Prostate gland (tissue), 2 donors: Measurements from ENCODE around the gene KRTAP15-1. TPM values are rescaled to one million over a fixed set of nuclear protein-coding genes. Genes with fewer than 3 reads are reported as not detected.

Experiments used
- DNase-seq: peaks from one replicate; pipeline ENCODE4 v3.0.0-alpha.2; 2019; ENCODE audit warnings: low spot score
- H3K27ac ChIP-seq, 2 donors: fragments of 200-600 bp; sonication (generic); 2 replicates each; pipeline ENCODE4 v1.5.1; 2017 to 2019
- H3K27me3 ChIP-seq: fragments of 200-600 bp; sonication (generic); replicated peaks from 2 replicates; pipeline ENCODE4 v1.5.1; 2019; ENCODE audit not compliant: insufficient read depth
- H3K36me3 ChIP-seq, 2 donors: fragments of 200-600 bp; sonication (generic); 1 replicate in 1 of 2; 2 replicates in 1 of 2; pipeline versions ENCODE4 v1.5.1 to v1.8.1; 2017 to 2019
- H3K4me1 ChIP-seq: fragments of 200-600 bp; sonication (generic); replicated peaks from 2 replicates; pipeline ENCODE4 v1.5.1; 2019
- H3K4me3 ChIP-seq, 2 donors: fragments of 200-600 bp; sonication (generic); 2 replicates each; pipeline ENCODE4 v1.5.1; 2017 to 2019
- H3K9me3 ChIP-seq: fragments of 200-600 bp; sonication (generic); 2 replicates; pipeline ENCODE4 v1.5.1; 2017
- POLR2A ChIP-seq: fragments of 450-650 bp; IDR thresholded peaks from one replicate; pipeline ENCODE4 v1.6.1; 2016; ENCODE audit warnings: antibody characterized with exemption, mild to moderate bottlenecking
- POLR2AphosphoS5 ChIP-seq: sonication (generic); formaldehyde crosslinking; IDR thresholded peaks from one replicate; pipeline ENCODE4 v1.6.1; 2017; ENCODE audit warnings: antibody characterized with exemption
- WGBS: methylation state at CpG from one replicate; pipeline ENCODE4 v1.1.5; 2018; 5-methylcytosine and 5-hydroxymethylcytosine counted together
- intact Hi-C: fragments of 100-400 bp; cut with DNase I; formaldehyde crosslinking; loops from one replicate; pipeline ENCODE4 v1.14.2; 2022
- total RNA-seq, 2 donors: library from RNA; depleted of rRNA; stranded (reverse); fragments of >200 nt; gene quantifications; one replicate each; pipeline ENCODE4 v1.1.0, GENCODE V29; 2016
- TF ChIP-seq, protein P1 (sequence below), 4 experiments: fragments of 200-600 bp in 2 of 4; fragments of 450-650 bp in 2 of 4; sonication (generic) in 2 of 4; IDR thresholded peaks; 1 replicate in 3 of 4; 2 replicates in 1 of 4; pipeline ENCODE4 v1.5.1; 2016 to 2019; ENCODE audit warnings: antibody characterized with exemption in 4 of 4, mild to moderate bottlenecking in 2 of 4, moderate library complexity in 2 of 4

The KRTAP15-1 gene
- total RNA-seq, 2 donors from 2014 or later = not detected

GRCh38 chr21:30482130-30482529 lies 42.1 kb downstream of the KRTAP15-1 start:
- H3K27ac ChIP-seq = no peak overlapping the region
- H3K9me3 ChIP-seq = no peaks in the 10 kb centered on the region
- intact Hi-C loops = no loop called here
- H3K27me3 ChIP-seq = no peaks in the 10 kb centered on the region
- TF ChIP-seq, protein P1, sequence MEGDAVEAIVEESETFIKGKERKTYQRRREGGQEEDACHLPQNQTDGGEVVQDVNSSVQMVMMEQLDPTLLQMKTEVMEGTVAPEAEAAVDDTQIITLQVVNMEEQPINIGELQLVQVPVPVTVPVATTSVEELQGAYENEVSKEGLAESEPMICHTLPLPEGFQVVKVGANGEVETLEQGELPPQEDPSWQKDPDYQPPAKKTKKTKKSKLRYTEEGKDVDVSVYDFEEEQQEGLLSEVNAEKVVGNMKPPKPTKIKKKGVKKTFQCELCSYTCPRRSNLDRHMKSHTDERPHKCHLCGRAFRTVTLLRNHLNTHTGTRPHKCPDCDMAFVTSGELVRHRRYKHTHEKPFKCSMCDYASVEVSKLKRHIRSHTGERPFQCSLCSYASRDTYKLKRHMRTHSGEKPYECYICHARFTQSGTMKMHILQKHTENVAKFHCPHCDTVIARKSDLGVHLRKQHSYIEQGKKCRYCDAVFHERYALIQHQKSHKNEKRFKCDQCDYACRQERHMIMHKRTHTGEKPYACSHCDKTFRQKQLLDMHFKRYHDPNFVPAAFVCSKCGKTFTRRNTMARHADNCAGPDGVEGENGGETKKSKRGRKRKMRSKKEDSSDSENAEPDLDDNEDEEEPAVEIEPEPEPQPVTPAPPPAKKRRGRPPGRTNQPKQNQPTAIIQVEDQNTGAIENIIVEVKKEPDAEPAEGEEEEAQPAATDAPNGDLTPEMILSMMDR (IDR thresholded peaks at IDR 0.05) = no peak
- no peak for TF ChIP-seq POLR2AphosphoS5
- 44% methylated on average over 2 of the region's 2 CpGs for WGBS
- H3K36me3 ChIP-seq = no peaks in the 10 kb centered on the region
- no peak overlapping the region for H3K4me3 ChIP-seq
- DNase-seq = no peak
- no peaks in the 10 kb centered on the region for H3K4me1 ChIP-seq

- no peak overlapping the region for H3K27ac ChIP-seq
- H3K36me3 ChIP-seq = no peaks in the 10 kb centered on the region
- TF ChIP-seq, protein P1 (IDR thresholded peaks at IDR 0.05) = no peak
- no peak for TF ChIP-seq POLR2AphosphoS5
- H3K27me3 ChIP-seq = no peaks in the 10 kb centered on the region
- DNase-seq = no peak
- H3K4me1 ChIP-seq = no peaks in the 10 kb centered on the region
- H3K4me3 ChIP-seq = no peak overlapping the region
- WGBS = 96% methylated on average over 2 of the region's 2 CpGs
- intact Hi-C loops = no loop called here
- H3K9me3 ChIP-seq = no peaks in the 10 kb centered on the region
These were observed 46.1 kb downstream of the KRTAP15-1 start for GRCh38 chr21:30486180-30486579.

GRCh38 chr21:30487336-30487735 lies 47.3 kb downstream of the KRTAP15-1 start, which contains the start of gene KRTAP19-2:
KRTAP19-2 (minus strand) TSS chr21:30487436; CDS start chr21:30487348, 88 bp downstream.
- DNase-seq = no peak
- no peaks in the 10 kb centered on the region for H3K27me3 ChIP-seq
- no peaks in the 10 kb centered on the region for H3K4me1 ChIP-seq
- H3K27ac ChIP-seq = no peak within 1 kb of the TSS
- no peaks in the 10 kb centered on the region for H3K36me3 ChIP-seq
- 95% methylated on average over 2 of the region's 2 CpGs for WGBS
- no peak within 1 kb of the TSS for H3K4me3 ChIP-seq
- intact Hi-C loops = no loop called here
- TF ChIP-seq POLR2AphosphoS5 = no peak
- TF ChIP-seq, protein P1 (IDR thresholded peaks at IDR 0.05) = no peak
- no peak for TF ChIP-seq POLR2A
- H3K9me3 ChIP-seq = no peaks in the 10 kb centered on the region

Other genes with a start within 250 kb of the KRTAP15-1 start
- 10 to 100 TPM in 1 of 2 donors, 1 to 10 TPM in 1; 6.9 to 16.7 TPM for gene CLDN8, start 224.2 kb upstream of the KRTAP15-1 start, total RNA-seq
- gene KRTAP24-1, start 157.3 kb upstream of the KRTAP15-1 start, total RNA-seq = not detected
- not detected for gene KRTAP25-1, start 150.8 kb upstream of the KRTAP15-1 start, total RNA-seq
- not detected for gene KRTAP26-1, start 120.0 kb upstream of the KRTAP15-1 start, total RNA-seq
- not detected for gene KRTAP27-1, start 102.6 kb upstream of the KRTAP15-1 start, total RNA-seq
- not detected for gene KRTAP23-1, start 91.7 kb upstream of the KRTAP15-1 start, total RNA-seq
- gene KRTAP13-2, start 68.0 kb upstream of the KRTAP15-1 start, total RNA-seq = not detected
- gene KRTAP13-1, start 44.2 kb upstream of the KRTAP15-1 start, total RNA-seq = not detected
- not detected for gene KRTAP13-3, start 14.3 kb upstream of the KRTAP15-1 start, total RNA-seq
- gene KRTAP13-4, start 10.1 kb upstream of the KRTAP15-1 start, total RNA-seq = not detected
- gene KRTAP19-1, start 40.1 kb downstream of the KRTAP15-1 start, total RNA-seq = not detected
- not detected for gene KRTAP19-2, start 47.2 kb downstream of the KRTAP15-1 start, total RNA-seq
- gene KRTAP19-3, start 51.7 kb downstream of the KRTAP15-1 start, total RNA-seq = not detected
- gene KRTAP19-4, start 56.9 kb downstream of the KRTAP15-1 start, total RNA-seq = not detected
- not detected for gene KRTAP19-5, start 61.9 kb downstream of the KRTAP15-1 start, total RNA-seq
- not detected for gene KRTAP19-6, start 101.6 kb downstream of the KRTAP15-1 start, total RNA-seq
- not detected for gene KRTAP19-7, start 121.0 kb downstream of the KRTAP15-1 start, total RNA-seq
- gene KRTAP22-2, start 150.1 kb downstream of the KRTAP15-1 start, total RNA-seq = not detected
- not detected for gene KRTAP6-3, start 152.2 kb downstream of the KRTAP15-1 start, total RNA-seq
- not detected for gene KRTAP6-2, start 158.6 kb downstream of the KRTAP15-1 start, total RNA-seq
- gene KRTAP22-1, start 160.8 kb downstream of the KRTAP15-1 start, total RNA-seq = not detected
- not detected for gene KRTAP6-1, start 173.7 kb downstream of the KRTAP15-1 start, total RNA-seq
- not detected for gene KRTAP20-1, start 176.2 kb downstream of the KRTAP15-1 start, total RNA-seq
- not detected for gene KRTAP20-4, start 180.4 kb downstream of the KRTAP15-1 start, total RNA-seq
- gene KRTAP20-2, start 194.9 kb downstream of the KRTAP15-1 start, total RNA-seq = not detected
- not detected for gene KRTAP20-3, start 202.6 kb downstream of the KRTAP15-1 start, total RNA-seq